RWPE2 (cell line): ENCODE results near the gene PAK6.
A peak's percentile ranks its signal among the peaks of the same experiment; 100 is the strongest.

Experiments used
- ATAC-seq: fragments of 200-7000 bp; cut with Tn5 transposase; 3 replicates; pipeline ENCODE4 v1.9.1; 2021; ENCODE audit warnings: low read depth
- DNase-seq: peaks from one replicate; pipeline ENCODE4 v3.0.0-alpha.2; 2020; ENCODE audit warnings: low spot score
- H3K27ac ChIP-seq: fragments of 450-650 bp; 2 replicates; pipeline ENCODE4 v1.5.1; 2017; ENCODE audit warnings: mild to moderate bottlenecking; ENCODE audit not compliant: poor library complexity, severe bottlenecking
- H3K27me3 ChIP-seq: fragments of 250-450 bp; sonication (Bioruptor Pico); 2 replicates; pipeline ENCODE4 v1.5.1; 2021; ENCODE audit warnings: mild to moderate bottlenecking, moderate library complexity; ENCODE audit not compliant: insufficient read depth, poor library complexity, severe bottlenecking
- H3K36me3 ChIP-seq: fragments of 250-450 bp; sonication (Bioruptor Pico); 2 replicates; pipeline ENCODE4 v1.5.1; 2020; ENCODE audit warnings: low read depth, mild to moderate bottlenecking, moderate library complexity
- H3K4me1 ChIP-seq: fragments of 250-450 bp; sonication (Bioruptor Pico); 2 replicates; pipeline ENCODE4 v1.5.1; 2021; ENCODE audit warnings: mild to moderate bottlenecking, moderate library complexity; ENCODE audit not compliant: insufficient read depth, poor library complexity, severe bottlenecking
- H3K4me3 ChIP-seq: fragments of 250-450 bp; sonication (Bioruptor Pico); 2 replicates; pipeline ENCODE4 v1.5.1; 2021; ENCODE audit warnings: mild to moderate bottlenecking, moderate library complexity; ENCODE audit not compliant: severe bottlenecking
- H3K9me3 ChIP-seq: fragments of 250-450 bp; sonication (Bioruptor Pico); 2 replicates; pipeline ENCODE4 v1.5.1; 2021; ENCODE audit warnings: mild to moderate bottlenecking, moderate library complexity; ENCODE audit not compliant: severe bottlenecking
- TF ChIP-seq, protein P1 (sequence below): fragments of 450-650 bp; IDR thresholded peaks from one replicate; pipeline ENCODE4 v1.5.1; 2017; ENCODE audit warnings: mild to moderate bottlenecking, moderate library complexity; ENCODE audit not compliant: poor library complexity, severe bottlenecking

Gene PAK6

DNA sequence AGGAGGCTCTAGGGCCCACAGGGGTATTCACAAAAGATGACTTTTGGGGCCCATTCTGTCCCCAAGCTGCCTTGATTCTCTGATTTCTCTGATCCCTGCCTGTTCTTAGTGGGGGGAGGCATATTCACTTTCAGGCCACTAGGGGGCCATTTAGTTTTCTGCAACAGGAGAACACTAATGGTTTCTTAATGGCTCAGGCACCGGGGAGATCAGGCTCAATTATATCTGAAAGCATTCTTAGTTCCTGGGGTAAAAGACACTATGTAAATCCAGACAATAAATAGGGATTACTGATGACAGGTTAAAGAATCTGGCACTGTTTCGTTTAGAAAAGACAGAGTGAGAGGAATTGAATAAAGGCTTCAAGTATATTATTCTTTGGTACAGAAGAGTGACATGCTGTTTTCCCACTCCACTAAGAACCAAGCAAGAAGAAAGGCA, 82.1 kb downstream of the PAK6 start:
- H3K4me1 ChIP-seq, result peaks cover 9% of the 10 kb centered on the region
- TF ChIP-seq, protein P1, sequence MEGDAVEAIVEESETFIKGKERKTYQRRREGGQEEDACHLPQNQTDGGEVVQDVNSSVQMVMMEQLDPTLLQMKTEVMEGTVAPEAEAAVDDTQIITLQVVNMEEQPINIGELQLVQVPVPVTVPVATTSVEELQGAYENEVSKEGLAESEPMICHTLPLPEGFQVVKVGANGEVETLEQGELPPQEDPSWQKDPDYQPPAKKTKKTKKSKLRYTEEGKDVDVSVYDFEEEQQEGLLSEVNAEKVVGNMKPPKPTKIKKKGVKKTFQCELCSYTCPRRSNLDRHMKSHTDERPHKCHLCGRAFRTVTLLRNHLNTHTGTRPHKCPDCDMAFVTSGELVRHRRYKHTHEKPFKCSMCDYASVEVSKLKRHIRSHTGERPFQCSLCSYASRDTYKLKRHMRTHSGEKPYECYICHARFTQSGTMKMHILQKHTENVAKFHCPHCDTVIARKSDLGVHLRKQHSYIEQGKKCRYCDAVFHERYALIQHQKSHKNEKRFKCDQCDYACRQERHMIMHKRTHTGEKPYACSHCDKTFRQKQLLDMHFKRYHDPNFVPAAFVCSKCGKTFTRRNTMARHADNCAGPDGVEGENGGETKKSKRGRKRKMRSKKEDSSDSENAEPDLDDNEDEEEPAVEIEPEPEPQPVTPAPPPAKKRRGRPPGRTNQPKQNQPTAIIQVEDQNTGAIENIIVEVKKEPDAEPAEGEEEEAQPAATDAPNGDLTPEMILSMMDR, result peak; percentile 99
- DNase-seq (peak; percentile 45), ATAC-seq (peak; percentile 35; the same call in 2 of the 3 replicates)
- H3K27ac ChIP-seq, result no peak overlapping the region
- H3K36me3 ChIP-seq, result no peaks in the 10 kb centered on the region
- no peak overlapping the region for H3K4me3 ChIP-seq
- no peaks in the 10 kb centered on the region for H3K9me3 ChIP-seq
- H3K27me3 ChIP-seq, result no peaks in the 10 kb centered on the region

DNA sequence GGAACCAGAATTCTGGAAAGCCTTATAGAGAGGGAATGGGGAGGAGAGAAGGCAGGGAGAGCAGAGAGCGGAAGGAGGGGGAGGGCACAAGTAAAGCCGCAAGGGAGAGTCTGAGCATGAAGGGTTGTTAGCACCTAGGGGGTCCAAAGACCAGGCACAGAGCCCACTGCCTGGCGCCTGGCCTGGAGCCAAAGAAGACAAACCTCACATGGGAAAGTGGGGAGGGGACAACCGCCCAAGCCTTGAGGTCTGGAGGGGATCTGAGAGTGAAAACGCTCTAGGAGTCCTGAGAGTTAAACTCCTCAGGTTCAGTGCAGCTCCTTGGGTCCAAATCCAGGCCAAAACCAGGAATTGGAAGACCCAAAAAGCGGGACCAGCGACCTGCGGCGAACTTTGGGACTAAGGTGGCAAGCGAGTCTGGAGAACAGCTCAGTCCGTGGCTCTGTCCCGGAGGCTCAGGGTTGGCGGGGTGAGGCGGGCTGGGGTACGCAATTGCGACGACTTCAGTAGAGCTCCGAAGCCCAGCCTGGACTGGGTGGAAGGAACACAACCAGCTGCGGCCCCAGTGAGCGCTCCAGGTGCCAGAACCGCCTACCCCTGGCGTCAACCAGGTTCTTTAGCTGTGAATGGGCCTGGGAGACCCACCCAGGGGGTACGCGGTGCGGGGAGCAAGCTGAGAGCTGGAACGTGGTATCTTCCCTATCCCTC, 83.8 kb downstream of the PAK6 start:
- Histone ChIP-seq H3K4me1 (peaks cover 24% of the 10 kb centered on the region), H3K9me3 (no peaks in the 10 kb centered on the region), H3K36me3 (peaks cover 7% of the 10 kb centered on the region), H3K27me3 (no peaks in the 10 kb centered on the region), H3K4me3 (peak overlapping the region; percentile 98), H3K27ac (no peak overlapping the region)
- ATAC-seq (no peak), DNase-seq (peak; percentile 78)
- TF ChIP-seq, protein P1, result no peak

GRCh38 chr15:40323239-40323952, 84.5 kb downstream of the PAK6 start, which contains the start of gene INAFM2:
INAFM2 (plus strand) TSS chr15:40323692; CDS start chr15:40324056, 364 bp downstream.
- TF ChIP-seq, protein P1, result peak; percentile 74
- ATAC-seq (peak; percentile 85), DNase-seq (peak; percentile 95)
- H3K9me3 ChIP-seq, result no peaks in the 10 kb centered on the region
- H3K27ac ChIP-seq, result peak within 1 kb of the TSS; percentile 54
- H3K36me3 ChIP-seq, result peaks cover 7% of the 10 kb centered on the region
- H3K27me3 ChIP-seq, result no peaks in the 10 kb centered on the region
- peak within 1 kb of the TSS; percentile 98 for H3K4me3 ChIP-seq
- H3K4me1 ChIP-seq, result peaks cover 31% of the 10 kb centered on the region

DNA sequence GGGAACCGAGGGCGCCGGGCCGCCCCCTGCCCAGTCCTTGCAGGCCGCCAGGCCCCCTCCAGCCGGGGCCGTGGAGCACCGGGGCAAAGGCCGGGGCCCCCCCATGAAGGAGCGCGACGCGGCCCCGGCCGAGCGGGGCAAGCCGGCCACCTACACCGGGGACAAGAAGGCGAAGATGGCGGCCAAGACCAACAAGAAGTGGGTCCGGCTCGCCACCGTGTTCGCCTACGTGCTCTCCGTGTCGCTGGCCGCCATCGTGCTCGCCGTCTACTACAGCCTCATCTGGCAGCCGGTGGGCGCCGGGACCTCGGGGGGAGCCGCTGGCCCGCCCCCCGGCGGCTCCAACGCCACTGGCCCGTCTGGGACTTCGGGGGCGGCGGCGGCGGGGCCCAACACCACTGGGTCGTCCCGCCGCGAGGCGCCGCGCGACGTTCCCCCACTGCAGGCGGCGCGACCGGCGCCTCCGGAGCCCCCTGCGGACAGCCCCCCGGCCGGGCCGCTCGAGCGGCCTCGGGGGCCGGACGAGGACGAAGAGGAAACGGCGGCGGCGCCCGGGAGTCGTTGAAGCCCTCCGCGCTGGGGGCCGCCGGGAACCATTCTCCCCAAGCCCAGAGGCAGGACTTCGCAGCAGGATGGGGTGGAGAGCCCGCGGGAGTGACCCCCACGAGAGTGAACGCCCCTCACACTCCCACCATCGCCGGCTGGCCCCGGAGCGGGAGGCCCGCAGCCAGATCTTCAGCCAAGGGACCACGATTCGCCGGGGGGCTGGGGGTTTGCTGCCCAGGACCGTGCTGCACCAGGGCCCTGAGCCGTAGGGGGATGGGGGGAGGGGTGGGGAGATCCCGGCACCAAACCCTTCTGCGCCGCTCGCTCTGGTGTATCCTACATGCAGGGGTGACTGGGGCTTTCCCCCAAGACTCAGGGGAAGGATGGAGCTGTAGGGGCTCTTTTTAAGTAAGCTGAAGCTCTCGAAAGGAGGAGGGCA, 85.4 kb downstream of the PAK6 start:
- Histone ChIP-seq H3K4me3 (peak overlapping the region; percentile 98), H3K27me3 (no peaks in the 10 kb centered on the region), H3K9me3 (no peaks in the 10 kb centered on the region), H3K4me1 (peaks cover 38% of the 10 kb centered on the region), H3K36me3 (peaks cover 14% of the 10 kb centered on the region), H3K27ac (peak overlapping the region; percentile 54)
- TF ChIP-seq, protein P1, result no peak
- ATAC-seq (no peak), DNase-seq (peak; percentile 82)
